Uterus (tissue), 2 donors: Measurements from ENCODE around the gene CDC42SE2.

Experiments used
- POLR2A ChIP-seq, 2 donors: fragments of 450-650 bp; IDR thresholded peaks; one replicate each; pipeline ENCODE4 v1.6.1; 2016; ENCODE audit warnings: antibody characterized with exemption in 2 of 2, mild to moderate bottlenecking in 1 of 2, moderate library complexity in 1 of 2
- TF ChIP-seq, protein P1 (sequence below), 4 experiments: fragments of 200-600 bp in 2 of 4; fragments of 450-650 bp in 2 of 4; sonication (generic) in 2 of 4; IDR thresholded peaks; one replicate each; pipeline ENCODE4 v1.5.1; 2016 to 2019; ENCODE audit warnings: antibody characterized with exemption in 4 of 4, mild to moderate bottlenecking in 2 of 4, moderate library complexity in 1 of 4

DNA sequence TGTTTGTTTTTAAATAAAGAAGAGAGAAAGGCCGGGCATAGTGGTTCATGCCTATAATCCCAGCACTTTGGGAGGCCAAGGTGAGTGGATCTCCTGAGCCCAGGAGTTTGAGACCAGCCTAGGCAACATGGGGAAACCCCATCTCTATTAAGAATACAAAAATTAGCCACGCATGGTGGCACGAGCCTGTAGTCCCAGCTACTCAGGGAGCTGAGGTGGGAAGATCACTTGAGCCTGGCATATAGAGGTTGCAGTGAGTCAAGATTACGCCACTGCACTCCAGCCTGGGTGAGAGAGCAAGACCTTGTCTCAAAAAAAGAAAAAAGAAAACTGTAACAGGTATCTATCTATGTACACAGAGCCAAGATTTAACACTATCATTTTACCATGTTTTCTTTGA is 34.2 kb upstream of the CDC42SE2 start:
- TF ChIP-seq, protein P1, sequence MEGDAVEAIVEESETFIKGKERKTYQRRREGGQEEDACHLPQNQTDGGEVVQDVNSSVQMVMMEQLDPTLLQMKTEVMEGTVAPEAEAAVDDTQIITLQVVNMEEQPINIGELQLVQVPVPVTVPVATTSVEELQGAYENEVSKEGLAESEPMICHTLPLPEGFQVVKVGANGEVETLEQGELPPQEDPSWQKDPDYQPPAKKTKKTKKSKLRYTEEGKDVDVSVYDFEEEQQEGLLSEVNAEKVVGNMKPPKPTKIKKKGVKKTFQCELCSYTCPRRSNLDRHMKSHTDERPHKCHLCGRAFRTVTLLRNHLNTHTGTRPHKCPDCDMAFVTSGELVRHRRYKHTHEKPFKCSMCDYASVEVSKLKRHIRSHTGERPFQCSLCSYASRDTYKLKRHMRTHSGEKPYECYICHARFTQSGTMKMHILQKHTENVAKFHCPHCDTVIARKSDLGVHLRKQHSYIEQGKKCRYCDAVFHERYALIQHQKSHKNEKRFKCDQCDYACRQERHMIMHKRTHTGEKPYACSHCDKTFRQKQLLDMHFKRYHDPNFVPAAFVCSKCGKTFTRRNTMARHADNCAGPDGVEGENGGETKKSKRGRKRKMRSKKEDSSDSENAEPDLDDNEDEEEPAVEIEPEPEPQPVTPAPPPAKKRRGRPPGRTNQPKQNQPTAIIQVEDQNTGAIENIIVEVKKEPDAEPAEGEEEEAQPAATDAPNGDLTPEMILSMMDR (IDR thresholded peaks at IDR 0.05): no peak
- no peak for TF ChIP-seq POLR2A (IDR thresholded peaks at IDR 0.05)
